ENCODE data around the gene KRTAP12-3.

Gene KRTAP12-3

GRCh38 chr21:44706026-44706705 is 48.4 kb downstream of the KRTAP12-3 start:
- H3K9me2 ChIP-seq (ENCODE audit: low read depth, low read length) = no peaks in the 10 kb centered on the region
- no peaks in the 10 kb centered on the region for H3K4me1 ChIP-seq (ENCODE audit: insufficient read depth, low read length, severe bottlenecking)
- H4K20me1 ChIP-seq (ENCODE audit: insufficient read depth, low read length) = no peaks in the 10 kb centered on the region
- no peak overlapping the region for H3K9ac ChIP-seq (ENCODE audit: low read length)
- H3K4me2 ChIP-seq (ENCODE audit: low read length) = no peak overlapping the region
- H3F3A ChIP-seq (ENCODE audit: insufficient read depth, low read length) = no peaks in the 10 kb centered on the region
- H2AFZ ChIP-seq (ENCODE audit: low read length) = no peak overlapping the region
- 0 out of 2 replicates have a peak, but pooled peaks cover 4% of the 10 kb centered on the region for H3K27me3 ChIP-seq (ENCODE audit: insufficient read depth, low read length)
- H3K36me3 ChIP-seq (ENCODE audit: insufficient read depth, low read length) = no peaks in the 10 kb centered on the region
- H3K79me2 ChIP-seq (ENCODE audit: insufficient read depth, low read length) = no peaks in the 10 kb centered on the region
- H3K4me3 ChIP-seq (ENCODE audit: low read depth, low read length, poor library complexity, severe bottlenecking) = no peak overlapping the region
- no peak for TF ChIP-seq EZH2 (IDR thresholded peaks at IDR 0.05; ENCODE audit: borderline replicate concordance, low read length)
- TF ChIP-seq CTCF (IDR thresholded peaks at IDR 0.05; ENCODE audit: low read length) = no peak
- no peak overlapping the region for H3K27ac ChIP-seq (ENCODE audit: low read depth, low read length, poor library complexity, severe bottlenecking)
- no peaks in the 10 kb centered on the region for H3K9me3 ChIP-seq (ENCODE audit: low read length)

- TF ChIP-seq EZH2 (IDR thresholded peaks at IDR 0.05; ENCODE audit: borderline replicate concordance, low read length) (no peak), CTCF (IDR thresholded peaks at IDR 0.05; ENCODE audit: low read length) (no peak)
- no peaks in the 10 kb centered on the region for H3F3A ChIP-seq (ENCODE audit: insufficient read depth, low read length)
- no peak overlapping the region for H3K4me3 ChIP-seq (ENCODE audit: low read depth, low read length, poor library complexity, severe bottlenecking)
- no peaks in the 10 kb centered on the region for H3K9me3 ChIP-seq (ENCODE audit: low read length)
- H3K9me2 ChIP-seq (ENCODE audit: low read depth, low read length) = no peaks in the 10 kb centered on the region
- no peak overlapping the region for H3K27ac ChIP-seq (ENCODE audit: low read depth, low read length, poor library complexity, severe bottlenecking)
- no peaks in the 10 kb centered on the region for H3K4me1 ChIP-seq (ENCODE audit: insufficient read depth, low read length, severe bottlenecking)
- H4K20me1 ChIP-seq (ENCODE audit: insufficient read depth, low read length) = no peaks in the 10 kb centered on the region
- no peak overlapping the region for H3K9ac ChIP-seq (ENCODE audit: low read length)
- H3K27me3 ChIP-seq (ENCODE audit: insufficient read depth, low read length) = 0 out of 2 replicates have a peak, but pooled peaks cover 4% of the 10 kb centered on the region
- H2AFZ ChIP-seq (ENCODE audit: low read length) = no peak overlapping the region
- H3K4me2 ChIP-seq (ENCODE audit: low read length) = no peak overlapping the region
- H3K79me2 ChIP-seq (ENCODE audit: insufficient read depth, low read length) = no peaks in the 10 kb centered on the region
- no peaks in the 10 kb centered on the region for H3K36me3 ChIP-seq (ENCODE audit: insufficient read depth, low read length)
These were observed 49.2 kb downstream of the KRTAP12-3 start for GRCh38 chr21:44706706-44707581.
